Muscle of leg (tissue), 11 donors: Measurements from ENCODE around the gene ISLR. TPM values are rescaled to one million over a fixed set of nuclear protein-coding genes. Genes with fewer than 3 reads are reported as not detected.
A peak's percentile ranks its signal among the peaks of the same experiment; 100 is the strongest.

Experiments used
- DNase-seq: peaks from one replicate; pipeline ENCODE4 v3.0.0; 2013
- H3K27ac ChIP-seq: one replicate; pipeline ENCODE4 v1.5.1; 2013; ENCODE audit warnings: mild to moderate bottlenecking, low read length, control low read depth
- H3K27me3 ChIP-seq: one replicate; pipeline ENCODE4 v1.6.1; 2013; ENCODE audit warnings: low read length; ENCODE audit not compliant: control insufficient read depth, insufficient read depth
- H3K36me3 ChIP-seq: one replicate; pipeline ENCODE4 v1.6.1; 2013; ENCODE audit warnings: low read length; ENCODE audit not compliant: control insufficient read depth, insufficient read depth
- H3K4me1 ChIP-seq: one replicate; pipeline ENCODE4 v1.6.1; 2013; ENCODE audit warnings: low read length; ENCODE audit not compliant: control insufficient read depth, insufficient read depth
- H3K4me3 ChIP-seq: one replicate; pipeline ENCODE4 v1.5.1; 2013; ENCODE audit warnings: low read length, control low read depth
- H3K9me3 ChIP-seq: replicated peaks from 2 replicates; pipeline ENCODE4 v1.6.1; 2013; ENCODE audit warnings: low read depth, low read length; ENCODE audit not compliant: control insufficient read depth
- WGBS: methylation state at CpG from one replicate; pipeline ENCODE4 v1.1.5; 2013; ENCODE audit warnings: missing lambda C conversion rate; ENCODE audit not compliant: insufficient coverage; 5-methylcytosine and 5-hydroxymethylcytosine counted together
- polyA plus RNA-seq, 8 donors: library from polyadenylated mRNA; unstranded; fragments of 120-200 nt; gene quantifications; one replicate each; pipeline versions ENCODE4 v1.2.1 to v1.2.3, GENCODE V29; 2013; ENCODE audit warnings: inconsistent platforms in 1 of 8, low replicate concordance in 1 of 8; ENCODE audit not compliant: insufficient read length in 8 of 8, insufficient read depth in 1 of 8
- total RNA-seq: library from RNA; stranded (reverse); fragments of 120-200 nt; gene quantifications from one replicate; pipeline ENCODE4 v1.2.4, GENCODE V29; 2013

ISLR gene
- total and polyA plus RNA-seq, 9 donors = 82.3 to 270 (median 195) TPM

DNA sequence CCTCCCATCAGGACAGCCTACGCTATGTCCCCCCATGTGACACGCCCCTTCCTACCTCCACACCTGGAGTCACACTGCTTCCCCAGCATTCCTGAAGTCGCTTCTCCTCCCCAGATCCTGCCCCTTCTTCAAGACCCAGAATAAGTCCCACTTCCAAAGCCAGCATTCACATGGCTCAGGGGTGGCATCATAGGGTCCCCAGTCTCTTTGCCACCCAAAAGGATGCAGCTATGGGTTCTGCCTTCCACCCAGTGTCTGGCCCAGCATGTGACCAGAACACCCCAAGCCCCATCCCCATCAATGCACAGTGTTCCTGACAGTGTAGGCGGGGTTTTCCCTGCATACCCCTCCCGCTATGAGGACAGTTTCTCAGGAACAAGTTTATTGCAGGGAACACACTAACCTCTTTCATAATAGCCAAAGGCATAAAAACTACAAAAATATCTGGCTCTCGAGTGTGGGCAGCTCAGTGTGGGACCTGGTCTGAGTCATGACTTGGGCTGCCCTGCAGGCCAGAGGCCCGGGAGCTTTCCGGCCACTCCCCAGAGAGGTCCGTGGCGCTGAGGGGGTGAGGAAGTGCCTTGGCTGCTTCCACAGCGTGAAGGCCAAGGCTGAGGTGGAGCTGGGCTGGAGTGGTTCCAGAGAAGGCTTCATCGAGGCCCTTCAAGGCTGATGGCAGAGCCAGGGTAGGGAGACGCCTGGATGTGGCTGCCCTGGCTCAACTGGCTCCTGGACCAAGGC is 5.8 kb downstream of the ISLR start:
- no peak overlapping the region for H3K4me3 ChIP-seq

DNA sequence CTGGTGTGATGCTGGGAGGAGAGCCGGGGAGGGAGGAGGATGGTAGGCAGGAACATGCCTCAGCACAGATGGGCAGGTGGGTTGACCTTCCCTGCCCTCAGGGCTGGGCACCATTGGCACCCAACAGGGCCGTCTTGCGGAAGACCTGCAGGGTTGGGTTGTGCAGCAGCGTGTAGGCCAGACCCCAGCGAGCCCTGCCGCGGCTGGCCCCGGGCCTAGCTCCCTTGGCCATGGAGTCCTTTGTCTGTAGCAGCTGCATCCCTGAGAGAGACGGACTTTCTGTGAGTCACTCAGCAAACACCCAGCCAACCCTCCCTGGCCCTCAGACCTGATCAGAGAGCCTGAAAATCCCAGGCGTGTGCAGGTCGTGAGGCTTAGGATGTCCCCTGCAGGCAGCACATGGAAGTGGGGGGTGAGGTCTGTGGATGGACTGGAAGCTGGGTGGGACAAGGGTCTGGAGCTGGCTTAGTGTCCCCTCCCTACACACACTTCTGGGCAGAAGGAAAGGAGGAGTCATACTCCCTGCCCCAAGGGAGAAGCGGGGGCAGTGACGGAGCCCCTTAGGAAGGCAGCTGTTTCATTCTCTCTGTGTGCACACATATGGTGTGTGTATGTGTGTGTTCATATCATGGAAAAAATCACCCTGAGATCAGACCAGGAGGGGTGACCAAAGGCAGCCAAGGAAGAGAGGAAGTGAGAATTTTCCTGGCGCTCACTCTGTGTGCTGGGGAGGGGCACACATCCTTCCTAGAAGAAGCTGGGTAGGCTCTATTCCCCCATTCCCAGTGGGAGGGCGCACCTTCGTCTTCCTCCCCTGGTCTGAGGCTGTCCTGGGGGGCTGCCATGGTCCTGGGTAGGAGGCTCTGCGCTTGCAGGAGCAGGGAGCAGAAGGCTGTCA is 6.7 kb downstream of the ISLR start:
- Histone ChIP-seq H3K36me3 (peaks cover 4% of the 10 kb centered on the region), H3K27ac (peak overlapping the region; percentile 77), H3K27me3 (no peaks in the 10 kb centered on the region), H3K4me3 (no peak overlapping the region), H3K4me1 (peaks cover 59% of the 10 kb centered on the region), H3K9me3 (no peaks in the 10 kb centered on the region)
- 28% methylated on average over 8 of the region's 17 CpGs for WGBS
- DNase-seq = peak; percentile 96

More for the DNA sequence above, 5.8 kb downstream of the ISLR start:
- H3K9me3 ChIP-seq = no peaks in the 10 kb centered on the region
- peaks cover 67% of the 10 kb centered on the region for H3K4me1 ChIP-seq
- peak; percentile 68 for DNase-seq
- H3K27me3 ChIP-seq = no peaks in the 10 kb centered on the region
- WGBS = 23% methylated on average over 13 of the region's 13 CpGs
- peak overlapping the region; percentile 77 for H3K27ac ChIP-seq
- peaks cover 4% of the 10 kb centered on the region for H3K36me3 ChIP-seq

- WGBS = 87% methylated on average over 12 of the region's 21 CpGs
- no peak for DNase-seq
- Histone ChIP-seq H3K4me1 (peaks cover 51% of the 10 kb centered on the region), H3K4me3 (no peak overlapping the region), H3K27ac (peak overlapping the region; percentile 77), H3K27me3 (no peaks in the 10 kb centered on the region), H3K9me3 (no peaks in the 10 kb centered on the region), H3K36me3 (no peaks in the 10 kb centered on the region)
These were observed 7.5 kb downstream of the ISLR start for GRCh38 chr15:74180881-74181602.

GRCh38 chr15:74182131-74182530 is 8.6 kb downstream of the ISLR start:
- H3K4me3 ChIP-seq = no peak overlapping the region
- no peaks in the 10 kb centered on the region for H3K36me3 ChIP-seq
- no peaks in the 10 kb centered on the region for H3K27me3 ChIP-seq
- H3K27ac ChIP-seq = no peak overlapping the region
- no peak for DNase-seq
- H3K9me3 ChIP-seq = no peaks in the 10 kb centered on the region
- peaks cover 40% of the 10 kb centered on the region for H3K4me1 ChIP-seq
- 95% methylated on average over 5 of the region's 8 CpGs for WGBS

- no peaks in the 10 kb centered on the region for H3K9me3 ChIP-seq
- WGBS = 70% methylated on average over 9 of the region's 12 CpGs
- H3K36me3 ChIP-seq = no peaks in the 10 kb centered on the region
- H3K4me3 ChIP-seq = no peak overlapping the region
- H3K27me3 ChIP-seq = no peaks in the 10 kb centered on the region
- H3K4me1 ChIP-seq = peaks cover 15% of the 10 kb centered on the region
- H3K27ac ChIP-seq = no peak overlapping the region
- DNase-seq = no peak
These were observed 11.1 kb downstream of the ISLR start for GRCh38 chr15:74184582-74185091.

- H3K4me1 ChIP-seq = peaks cover 3% of the 10 kb centered on the region
- H3K4me3 ChIP-seq = no peak overlapping the region
- H3K9me3 ChIP-seq = no peaks in the 10 kb centered on the region
- H3K27me3 ChIP-seq = no peaks in the 10 kb centered on the region
- H3K27ac ChIP-seq = no peak overlapping the region
- no peak for DNase-seq
- WGBS = 76% methylated on average over 6 of the region's 8 CpGs
- no peaks in the 10 kb centered on the region for H3K36me3 ChIP-seq
These were observed 12.3 kb downstream of the ISLR start for GRCh38 chr15:74185710-74186348.

- no peak overlapping the region for H3K4me3 ChIP-seq
- H3K9me3 ChIP-seq = no peaks in the 10 kb centered on the region
- H3K27me3 ChIP-seq = no peaks in the 10 kb centered on the region
- DNase-seq = no peak
- H3K27ac ChIP-seq = no peak overlapping the region
- H3K4me1 ChIP-seq = peaks cover 9% of the 10 kb centered on the region
- WGBS = 95% methylated on average over 9 of the region's 11 CpGs
- H3K36me3 ChIP-seq = no peaks in the 10 kb centered on the region
These were observed 14.7 kb downstream of the ISLR start for GRCh38 chr15:74188216-74188615.

DNA sequence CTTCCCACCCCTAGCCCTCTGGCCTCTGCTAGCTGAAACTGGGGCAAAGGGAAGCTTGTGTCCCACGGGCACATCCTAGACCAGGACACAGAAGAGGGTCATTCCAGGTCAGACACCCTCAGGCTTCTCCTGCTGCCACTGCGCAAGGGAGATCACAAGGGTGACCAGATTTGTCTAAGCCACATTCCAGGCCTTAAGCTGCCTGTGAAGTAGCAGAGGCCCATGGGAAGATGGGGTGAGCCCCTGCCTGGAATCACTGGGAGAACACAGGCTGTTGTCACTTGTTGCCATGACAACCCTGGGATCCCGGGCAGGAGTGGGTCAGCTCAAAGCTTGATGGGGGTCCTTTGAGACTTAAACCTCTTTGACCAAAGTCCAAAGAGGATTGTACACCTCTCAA is 18.3 kb downstream of the ISLR start:
- 60% methylated on average over 3 of the region's 3 CpGs for WGBS
- H3K4me1 ChIP-seq = peaks cover 27% of the 10 kb centered on the region
- H3K36me3 ChIP-seq = no peaks in the 10 kb centered on the region
- H3K4me3 ChIP-seq = no peak overlapping the region
- DNase-seq = no peak
- no peaks in the 10 kb centered on the region for H3K27me3 ChIP-seq
- H3K9me3 ChIP-seq = no peaks in the 10 kb centered on the region
- no peak overlapping the region for H3K27ac ChIP-seq

GRCh38 chr15:74192751-74193150 is 19.2 kb downstream of the ISLR start:
- DNase-seq = no peak
- no peak overlapping the region for H3K4me3 ChIP-seq
- H3K36me3 ChIP-seq = no peaks in the 10 kb centered on the region
- H3K27ac ChIP-seq = no peak overlapping the region
- peaks cover 29% of the 10 kb centered on the region for H3K4me1 ChIP-seq
- H3K9me3 ChIP-seq = no peaks in the 10 kb centered on the region
- 68% methylated on average over 3 of the region's 5 CpGs for WGBS
- no peaks in the 10 kb centered on the region for H3K27me3 ChIP-seq
